ENCODE measurements around the gene CRIP1.

CRIP1 gene

GRCh38 chr14:105507247-105507646 is 20.6 kb downstream of the CRIP1 start:
- no peak for DNase-seq (ENCODE audit: low read depth)

DNA sequence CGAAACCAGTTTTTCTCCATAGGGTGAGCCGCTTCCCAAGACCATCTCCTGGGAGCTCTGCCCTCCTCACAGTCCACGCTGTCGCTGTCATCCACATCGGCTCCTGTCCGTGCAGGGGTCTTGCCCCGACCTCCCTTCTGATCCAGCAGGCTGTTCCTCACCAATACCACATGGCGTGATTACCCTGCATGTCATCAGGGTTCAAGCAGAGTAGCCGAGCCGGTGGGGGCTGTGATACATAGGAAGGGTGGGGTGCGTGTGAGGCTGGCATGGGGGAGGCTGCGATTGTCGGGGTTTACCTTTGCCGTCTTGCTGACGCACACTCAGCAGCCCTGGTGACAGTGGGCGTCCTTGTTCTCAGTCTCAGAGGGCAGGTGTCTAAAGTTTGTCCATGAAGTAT is 21.4 kb downstream of the CRIP1 start:
- no peak for DNase-seq (ENCODE audit: low read depth)

DNA sequence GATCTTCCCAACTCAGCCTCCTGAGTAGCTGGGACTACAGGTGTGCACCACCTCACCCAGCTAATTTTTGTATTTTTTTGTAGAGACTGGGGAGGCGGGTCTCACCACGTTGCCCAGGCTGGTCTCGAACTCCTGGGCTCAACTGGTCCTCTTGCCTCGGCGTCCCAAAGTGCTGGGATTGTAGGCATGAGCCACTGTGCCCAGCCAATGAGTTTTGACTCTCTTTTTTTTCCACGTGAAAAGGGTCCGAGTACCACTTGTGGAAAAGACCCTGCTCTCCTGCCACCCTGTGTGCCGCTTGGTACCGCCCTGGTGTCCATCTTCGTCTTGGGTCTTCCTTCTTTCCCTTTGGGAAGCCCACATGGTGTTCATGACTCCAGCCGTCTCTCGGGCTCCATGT is 21.9 kb downstream of the CRIP1 start:
- DNase-seq (ENCODE audit: low read depth), result no peak

GRCh38 chr14:105517096-105517495 is 30.4 kb downstream of the CRIP1 start:
- DNase-seq (ENCODE audit: low read depth), result no peak

DNA sequence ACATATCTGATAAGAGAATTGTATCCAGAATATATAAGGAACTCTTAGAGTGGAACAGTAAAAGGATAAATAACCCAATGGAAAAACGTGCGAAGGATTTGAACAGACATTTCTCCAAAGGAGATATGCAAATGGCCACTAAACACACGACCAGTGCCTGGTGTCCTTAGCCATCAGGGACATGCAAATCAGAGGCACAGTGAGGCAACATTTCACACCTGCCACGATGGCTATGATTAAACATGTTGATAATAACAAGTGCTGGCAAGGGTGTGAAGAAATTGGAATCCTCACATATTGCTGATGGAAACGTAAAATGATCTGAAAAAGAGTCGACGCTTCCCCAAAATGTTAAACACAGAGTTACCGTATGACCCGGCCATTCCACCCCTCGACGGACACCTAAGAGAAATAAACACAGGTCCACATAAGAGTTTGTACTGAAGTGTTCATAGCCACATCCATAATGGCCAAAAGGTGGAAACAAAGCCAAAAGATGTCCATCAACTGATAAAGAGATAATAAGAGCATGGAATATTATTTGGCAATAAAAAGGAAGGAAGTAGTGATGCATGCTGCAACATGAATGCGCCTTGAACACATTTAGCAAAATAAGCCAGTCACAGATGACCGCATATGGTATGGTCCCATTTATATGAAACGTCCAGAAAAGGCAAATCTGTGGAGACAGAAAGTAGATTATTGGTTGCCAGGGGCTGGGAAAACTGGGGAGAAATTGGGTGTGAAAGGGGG is 33.4 kb downstream of the CRIP1 start:
- DNase-seq (ENCODE audit: low read depth), result no peak

- no peak for DNase-seq (ENCODE audit: low read depth)
Observed at GRCh38 chr14:105525326-105525725, 38.6 kb downstream of the CRIP1 start.

DNA sequence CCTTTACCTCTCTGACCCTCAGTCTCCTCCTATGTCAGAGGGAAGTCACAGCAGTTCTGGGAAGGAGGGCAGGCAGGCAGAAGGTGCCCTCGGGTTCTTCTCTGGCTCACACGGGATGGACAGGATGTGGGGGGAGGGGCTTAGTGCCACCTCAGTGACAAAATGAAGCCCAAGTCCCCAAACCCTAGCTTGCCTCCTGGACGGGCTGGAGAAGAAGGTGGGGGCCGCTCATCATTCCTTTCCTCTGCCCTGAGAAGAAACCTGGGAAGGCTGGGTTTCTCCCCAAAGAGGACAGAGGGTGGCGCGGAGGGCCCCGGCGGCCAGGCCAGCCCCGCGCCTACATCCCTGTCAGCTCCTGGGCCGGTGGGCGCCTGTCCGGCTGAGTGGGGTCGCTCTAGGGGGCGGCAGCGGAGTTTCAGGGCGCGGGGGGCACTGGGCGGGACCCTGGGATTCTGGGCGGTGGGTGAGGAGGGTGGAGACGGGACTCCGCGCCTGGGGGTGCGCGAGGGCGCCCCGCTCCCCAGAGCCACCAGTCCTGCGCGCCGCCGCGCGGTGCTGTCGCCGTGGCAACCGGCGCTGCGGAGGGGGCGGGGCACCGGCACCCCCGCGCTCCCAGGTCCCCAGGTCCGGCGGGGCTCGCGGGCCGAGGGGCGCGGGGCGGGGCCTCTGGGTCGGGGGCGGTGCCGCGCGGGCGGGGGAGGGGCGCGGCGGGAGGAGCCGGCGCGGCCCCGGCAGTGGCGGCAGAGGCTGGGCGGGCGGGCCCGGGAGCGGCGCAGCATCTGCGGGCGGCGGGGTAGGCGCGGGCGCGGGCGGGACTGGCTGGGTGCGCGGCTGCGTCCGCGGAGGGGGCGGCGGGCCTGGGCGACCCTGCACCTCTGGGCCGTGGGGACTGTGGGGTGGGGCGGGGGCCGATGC is 39.4 kb downstream of the CRIP1 start, which contains the start of gene TMEM121:
Gene TMEM121, plus strand, starts transcription at position 723 of the 915 bp plus-strand sequence. CDS start 2,252 bp downstream, outside the sequence.
- DNase-seq (ENCODE audit: low read depth), result no peak

GRCh38 chr14:105526776-105527380 is 40.2 kb downstream of the CRIP1 start:
- no peak for DNase-seq (ENCODE audit: low read depth)

DNA sequence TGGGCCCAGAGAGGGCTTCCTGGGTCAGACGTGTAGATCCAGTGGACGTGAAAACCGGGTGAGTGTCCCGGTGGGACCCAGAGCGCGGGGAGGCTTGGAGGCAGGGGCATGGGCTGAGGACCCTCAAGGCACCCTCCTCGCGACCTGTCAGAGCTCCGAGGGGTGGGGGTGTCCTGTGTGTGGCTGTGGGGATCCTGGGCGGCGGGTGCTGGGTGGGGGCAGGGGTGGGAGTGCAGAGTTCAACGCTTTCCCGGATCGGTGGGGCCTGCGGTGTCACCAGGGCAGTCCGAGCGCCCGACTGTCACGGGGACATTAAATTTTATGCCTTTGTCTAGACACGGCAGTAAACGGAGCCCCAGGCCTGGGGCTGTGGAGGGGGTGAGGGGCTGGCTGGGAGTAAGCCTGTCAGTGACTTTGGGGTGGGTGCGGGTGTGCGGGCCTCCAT is 40.7 kb downstream of the CRIP1 start:
- no peak for DNase-seq (ENCODE audit: low read depth)

GRCh38 chr14:105527826-105528585 is 41.3 kb downstream of the CRIP1 start:
- peak; percentile 64 for DNase-seq (ENCODE audit: low read depth)

DNA sequence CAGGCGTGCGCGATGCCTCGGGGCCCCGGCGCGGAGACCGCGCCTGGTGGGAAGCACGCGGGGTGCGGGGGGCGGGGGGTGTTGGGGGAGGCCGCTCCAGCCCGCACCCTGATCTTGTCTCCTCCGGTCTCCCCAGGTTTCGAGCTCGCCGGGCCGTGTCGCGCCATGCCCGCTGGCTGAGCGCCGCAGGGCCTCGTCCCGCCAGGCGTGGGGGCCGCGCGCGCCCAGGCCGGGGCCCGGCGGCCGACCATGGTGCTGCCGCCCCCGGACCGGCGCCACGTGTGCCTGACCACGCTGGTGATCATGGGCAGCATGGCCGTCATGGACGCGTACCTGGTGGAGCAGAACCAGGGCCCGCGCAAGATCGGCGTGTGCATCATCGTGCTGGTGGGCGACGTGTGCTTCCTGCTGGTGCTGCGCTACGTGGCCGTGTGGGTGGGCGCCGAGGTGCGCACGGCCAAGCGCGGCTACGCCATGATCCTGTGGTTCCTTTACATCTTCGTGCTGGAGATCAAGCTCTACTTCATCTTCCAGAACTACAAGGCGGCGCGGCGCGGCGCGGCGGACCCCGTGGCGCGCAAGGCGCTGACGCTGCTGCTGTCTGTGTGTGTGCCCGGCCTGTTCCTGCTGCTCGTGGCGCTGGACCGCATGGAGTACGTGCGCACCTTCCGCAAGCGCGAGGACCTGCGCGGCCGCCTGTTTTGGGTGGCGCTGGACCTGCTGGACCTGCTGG is 42.1 kb downstream of the CRIP1 start:
- DNase-seq (ENCODE audit: low read depth), result no peak

DNA sequence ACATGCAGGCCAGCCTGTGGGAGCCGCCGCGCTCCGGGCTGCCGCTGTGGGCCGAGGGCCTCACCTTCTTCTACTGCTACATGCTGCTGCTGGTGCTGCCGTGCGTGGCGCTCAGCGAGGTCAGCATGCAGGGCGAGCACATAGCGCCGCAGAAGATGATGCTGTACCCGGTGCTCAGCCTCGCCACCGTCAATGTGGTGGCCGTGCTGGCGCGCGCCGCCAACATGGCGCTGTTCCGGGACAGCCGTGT is 42.6 kb downstream of the CRIP1 start:
- DNase-seq (ENCODE audit: low read depth), result no peak

DNA sequence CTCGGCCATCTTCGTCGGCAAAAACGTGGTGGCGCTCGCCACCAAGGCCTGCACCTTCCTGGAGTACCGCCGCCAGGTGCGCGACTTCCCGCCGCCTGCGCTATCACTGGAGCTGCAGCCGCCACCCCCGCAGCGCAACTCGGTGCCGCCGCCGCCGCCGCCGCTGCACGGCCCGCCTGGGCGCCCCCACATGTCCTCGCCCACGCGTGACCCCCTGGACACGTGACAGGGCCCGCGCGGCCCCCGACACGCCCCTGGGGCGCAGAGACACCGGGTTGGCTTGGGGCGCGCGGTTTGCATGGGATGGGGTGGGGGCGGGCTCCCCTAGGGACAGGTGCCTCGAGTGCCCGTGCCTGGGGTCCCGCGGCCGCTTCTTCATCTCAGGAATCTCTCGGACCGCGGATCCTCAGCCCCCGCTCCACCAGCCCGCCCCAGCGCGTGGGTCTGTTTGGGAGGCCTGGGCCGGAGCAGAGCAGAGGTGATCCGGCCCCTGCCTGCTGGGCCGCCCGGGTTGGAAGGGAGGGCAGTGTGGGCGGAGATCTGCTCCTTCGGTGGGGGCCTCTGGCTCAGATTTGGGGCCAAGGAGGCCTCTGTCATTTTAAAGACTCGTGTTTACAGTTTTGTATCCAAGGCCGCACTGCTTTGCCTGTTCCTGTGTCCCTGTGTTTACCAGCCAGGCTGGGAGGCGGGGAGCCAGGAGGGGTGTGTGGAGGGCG is 43.0 kb downstream of the CRIP1 start:
- DNase-seq (ENCODE audit: low read depth), result no peak

DNA sequence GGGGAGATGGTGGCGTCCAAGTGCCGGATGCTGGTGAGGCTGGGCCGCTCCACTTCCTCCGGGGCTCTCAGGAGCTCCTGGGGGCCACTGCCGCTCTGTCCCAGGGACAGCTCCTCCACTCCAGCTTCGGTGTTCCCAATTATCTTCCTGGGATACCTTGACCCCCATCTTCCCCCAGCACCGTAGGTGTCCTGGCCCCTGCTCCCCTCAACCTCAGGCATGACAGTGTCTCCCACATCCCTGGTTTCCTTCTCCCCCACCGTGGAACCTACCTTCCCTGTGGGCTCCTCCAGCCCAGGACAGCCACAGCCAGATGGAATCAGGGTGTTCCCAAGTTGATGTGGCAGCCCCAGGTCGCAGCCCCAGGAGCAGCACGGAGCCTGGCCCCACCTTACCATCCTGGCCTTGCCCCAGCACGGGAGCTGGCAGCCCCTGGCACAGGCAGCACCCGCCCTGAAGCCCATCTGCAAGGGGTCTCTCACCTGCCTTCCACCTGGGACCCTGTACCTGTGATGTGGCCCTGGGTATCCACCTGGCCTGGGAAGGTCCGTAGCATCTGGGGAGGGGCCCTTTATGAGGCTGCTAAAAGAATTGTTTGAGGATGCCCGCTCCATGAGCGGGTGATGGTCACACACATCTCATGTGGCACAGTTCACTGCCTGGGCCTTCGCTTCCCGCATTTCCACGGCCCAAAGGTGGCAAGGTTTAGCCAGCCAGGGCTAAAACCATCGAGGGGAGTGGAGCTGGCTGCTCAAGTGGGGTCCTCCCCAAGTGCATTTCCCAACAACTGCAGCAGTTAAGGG is 43.8 kb downstream of the CRIP1 start:
- DNase-seq (ENCODE audit: low read depth), result no peak

GRCh38 chr14:105531088-105531893 is 44.6 kb downstream of the CRIP1 start:
- DNase-seq (ENCODE audit: low read depth), result no peak

GRCh38 chr14:105531894-105532623 is 45.4 kb downstream of the CRIP1 start:
- no peak for DNase-seq (ENCODE audit: low read depth)

GRCh38 chr14:105532735-105533141 is 46.1 kb downstream of the CRIP1 start:
- DNase-seq (ENCODE audit: low read depth), result no peak

DNA sequence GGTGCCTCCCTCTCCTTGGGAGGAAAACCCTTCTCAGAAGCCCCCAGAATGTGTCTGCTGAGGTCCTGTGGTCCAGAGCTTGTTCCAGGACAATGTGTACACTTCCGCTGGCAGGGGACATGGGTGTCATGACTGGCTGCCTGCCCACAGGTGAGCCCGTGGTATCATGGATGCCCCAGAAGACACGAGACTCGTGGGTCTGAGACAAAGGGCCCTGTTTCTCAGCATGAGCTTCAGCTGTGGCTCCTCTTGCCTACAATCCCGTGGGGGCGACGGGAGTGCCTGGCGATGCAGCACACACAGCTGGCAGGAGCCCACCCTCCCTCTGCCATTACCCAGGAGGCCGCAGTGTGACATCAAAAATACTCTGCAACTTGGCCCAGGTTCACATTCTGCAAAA is 46.7 kb downstream of the CRIP1 start:
- no peak for DNase-seq (ENCODE audit: low read depth)
